HEK293 (cell line): Measurements from ENCODE around the gene HOXB9.

Experiments
- CTCF ChIA-PET: fragments of 350-600 bp; formaldehyde crosslinking; extraction: SDS; loops from one replicate; lab custom pipeline; 2021; ENCODE audit warnings: antibody characterized with exemption; lab: Yijun Ruan, JAX
- POLR2A ChIA-PET: fragments of 300-600 bp; formaldehyde crosslinking; extraction: SDS; loops from one replicate; lab custom pipeline; 2020; ENCODE audit warnings: antibody characterized with exemption, inconsistent platforms; lab: Yijun Ruan, JAX
- H3K27ac ChIP-seq: fragments of 200-500 bp; sonication (Bioruptor generic); 2 replicates; pipeline ENCODE4 v1.5.1; 2014; ENCODE audit warnings: low read depth, low read length, control low read depth, inconsistent platforms; ENCODE audit errors: extremely low read depth
- H3K36me3 ChIP-seq, 2 experiments: fragments of 200-500 bp in 1 of 2; sonication (Bioruptor generic) in 1 of 2; 1 replicate in 1 of 2; 2 replicates in 1 of 2; pipeline ENCODE4 v1.5.1; 2014 to 2017; ENCODE audit warnings: inconsistent platforms in 2 of 2, low read length in 2 of 2; ENCODE audit not compliant: control insufficient read depth in 2 of 2, insufficient read depth in 1 of 2
- H3K4me1 ChIP-seq: fragments of 200-500 bp; sonication (Bioruptor generic); 2 replicates; pipeline ENCODE4 v1.5.1; 2014; ENCODE audit warnings: mild to moderate bottlenecking, low read length, inconsistent platforms; ENCODE audit not compliant: control insufficient read depth, insufficient read depth
- H3K4me3 ChIP-seq: 2 replicates; pipeline ENCODE4 v1.5.1; 2011; ENCODE audit warnings: low read depth, mild to moderate bottlenecking, control low read depth, low read length, moderate library complexity
- H3K9me3 ChIP-seq: fragments of 200-500 bp; sonication (Bioruptor generic); 2 replicates; pipeline ENCODE4 v1.5.1; 2014; ENCODE audit warnings: low read depth, low read length, inconsistent platforms; ENCODE audit not compliant: control insufficient read depth, insufficient read depth
- BCL11A ChIP-seq: fragments of 450-650 bp; formaldehyde crosslinking; IDR thresholded peaks from 2 replicates; pipeline ENCODE4 v1.5.1; 2016; ENCODE audit warnings: low read depth, missing biosample characterization, missing genetic modification characterization
- EGR2 ChIP-seq: fragments of 450-650 bp; formaldehyde crosslinking; IDR thresholded peaks from 2 replicates; pipeline ENCODE4 v1.5.1; 2016; ENCODE audit warnings: low read depth, missing biosample characterization, missing genetic modification characterization
- GLIS1 ChIP-seq: fragments of 450-650 bp; formaldehyde crosslinking; IDR thresholded peaks from 2 replicates; pipeline ENCODE4 v1.5.1; 2016; ENCODE audit warnings: missing biosample characterization, missing genetic modification characterization
- PBX3 ChIP-seq: sonication (generic); formaldehyde crosslinking; IDR thresholded peaks from 2 replicates; pipeline ENCODE4 v1.8.1; 2022; ENCODE audit warnings: mild to moderate bottlenecking, moderate library complexity, missing genetic modification reagents
- SP7 ChIP-seq: fragments of 450-650 bp; formaldehyde crosslinking; IDR thresholded peaks from 2 replicates; pipeline ENCODE4 v1.5.1; 2016; ENCODE audit warnings: missing biosample characterization, missing genetic modification characterization
- TCF7L2 ChIP-seq: IDR thresholded peaks from 2 replicates; pipeline ENCODE4 v1.6.1; 2011; ENCODE audit warnings: low read depth, mild to moderate bottlenecking, inconsistent platforms, low read length, moderate library complexity, borderline replicate concordance
- ZBTB20 ChIP-seq: fragments of 450-650 bp; formaldehyde crosslinking; IDR thresholded peaks from 2 replicates; pipeline ENCODE4 v1.5.1; 2016; ENCODE audit warnings: missing biosample characterization, missing genetic modification characterization
- ZNF121 ChIP-seq: fragments of 450-650 bp; formaldehyde crosslinking; IDR thresholded peaks from 2 replicates; pipeline ENCODE4 v1.5.1; 2016; ENCODE audit warnings: missing biosample characterization, missing genetic modification characterization
- ZNF148 ChIP-seq: fragments of 450-650 bp; formaldehyde crosslinking; IDR thresholded peaks from 2 replicates; pipeline ENCODE4 v1.5.0; 2017; ENCODE audit warnings: missing biosample characterization, missing genetic modification characterization, borderline replicate concordance
- ZNF202 ChIP-seq: fragments of 450-650 bp; formaldehyde crosslinking; IDR thresholded peaks from 2 replicates; pipeline ENCODE4 v1.5.1; 2016; ENCODE audit warnings: missing biosample characterization, missing genetic modification characterization, borderline replicate concordance
- ZNF221 ChIP-seq: fragments of 450-650 bp; formaldehyde crosslinking; IDR thresholded peaks from 2 replicates; pipeline ENCODE4 v1.5.1; 2017; ENCODE audit warnings: missing biosample characterization, missing genetic modification characterization, borderline replicate concordance
- ZNF274 ChIP-seq, 2 experiments: fragments of 200-500 bp in 1 of 2; fragments of 450-650 bp in 1 of 2; sonication (Bioruptor generic) in 1 of 2; formaldehyde crosslinking in 1 of 2; IDR thresholded peaks; 2 replicates each; pipeline versions ENCODE4 v1.5.1 to v1.6.1; 2014 to 2016; ENCODE audit warnings: borderline replicate concordance in 1 of 2, inconsistent platforms in 1 of 2, low read length in 1 of 2, missing biosample characterization in 1 of 2, missing genetic modification characterization in 1 of 2
- ZNF341 ChIP-seq: fragments of 450-650 bp; formaldehyde crosslinking; IDR thresholded peaks from 2 replicates; pipeline ENCODE4; 2016; ENCODE audit warnings: low read depth, missing biosample characterization, missing genetic modification characterization
- ZNF394 ChIP-seq: fragments of 450-650 bp; formaldehyde crosslinking; IDR thresholded peaks from 2 replicates; pipeline ENCODE4 v1.5.1; 2016; ENCODE audit warnings: missing biosample characterization, missing genetic modification characterization, mild to moderate bottlenecking, moderate library complexity, borderline replicate concordance
- ZNF513 ChIP-seq: fragments of 450-650 bp; IDR thresholded peaks from 2 replicates; pipeline ENCODE4 v1.5.1; 2018; ENCODE audit warnings: missing biosample characterization, missing genetic modification characterization
- ZNF555 ChIP-seq: fragments of 450-650 bp; formaldehyde crosslinking; conservative IDR thresholded peaks from 2 replicates; pipeline ENCODE4 v1.5.1; 2017; ENCODE audit warnings: missing biosample characterization, mild to moderate bottlenecking, missing genetic modification characterization, inconsistent platforms
- ZNF561 ChIP-seq: fragments of 450-650 bp; IDR thresholded peaks from 2 replicates; pipeline ENCODE4 v1.5.1; 2018; ENCODE audit warnings: missing biosample characterization, missing genetic modification characterization, borderline replicate concordance
- ZNF571 ChIP-seq: fragments of 450-650 bp; formaldehyde crosslinking; IDR thresholded peaks from 2 replicates; pipeline ENCODE4 v1.5.0; 2017; ENCODE audit warnings: missing biosample characterization, missing genetic modification characterization
- ZNF626 ChIP-seq: fragments of 450-650 bp; sonication (Bioruptor Pico); formaldehyde crosslinking; IDR thresholded peaks from 2 replicates; pipeline ENCODE4 v1.5.1; 2018; ENCODE audit warnings: missing biosample characterization, missing genetic modification characterization, inconsistent platforms
- ZNF664 ChIP-seq: fragments of 450-650 bp; formaldehyde crosslinking; IDR thresholded peaks from 2 replicates; pipeline ENCODE4 v1.5.1; 2016; ENCODE audit warnings: missing biosample characterization, missing genetic modification characterization
- ZNF692 ChIP-seq: fragments of 450-650 bp; formaldehyde crosslinking; IDR thresholded peaks from 2 replicates; pipeline ENCODE4 v1.5.1; 2016; ENCODE audit warnings: missing biosample characterization, missing genetic modification characterization
- ZNF768 ChIP-seq: fragments of 450-650 bp; formaldehyde crosslinking; IDR thresholded peaks from 2 replicates; pipeline ENCODE4 v1.5.1; 2018; ENCODE audit warnings: missing biosample characterization, mild to moderate bottlenecking, missing genetic modification characterization
- ZNF777 ChIP-seq: fragments of 450-650 bp; formaldehyde crosslinking; IDR thresholded peaks from 2 replicates; pipeline ENCODE4 v1.5.1; 2017; ENCODE audit warnings: missing biosample characterization, missing genetic modification characterization, borderline replicate concordance
- ZNF837 ChIP-seq: fragments of 450-650 bp; formaldehyde crosslinking; IDR thresholded peaks from 2 replicates; pipeline ENCODE4 v1.5.1; 2016; ENCODE audit warnings: missing biosample characterization, missing genetic modification characterization
- ZSCAN4 ChIP-seq: fragments of 450-650 bp; formaldehyde crosslinking; IDR thresholded peaks from 2 replicates; pipeline ENCODE4 v1.5.1; 2017; ENCODE audit warnings: missing biosample characterization, missing genetic modification characterization
- ZSCAN5A ChIP-seq: fragments of 450-650 bp; formaldehyde crosslinking; IDR thresholded peaks from 2 replicates; pipeline ENCODE4 v1.5.1; 2016; ENCODE audit warnings: missing biosample characterization, missing genetic modification characterization

Gene HOXB9

GRCh38 chr17:48646183-48647102, 20.3 kb upstream of the HOXB9 start:
- Histone ChIP-seq H3K27ac (peak overlapping the region; percentile 93), H3K4me3 (peak overlapping the region; percentile 80), H3K9me3 (no peaks in the 10 kb centered on the region), H3K36me3 (peaks cover 0 to 20% of the 10 kb centered on the region in 2 experiments; a peak in 1 of 3 replicates), H3K4me1 (peaks cover 6% of the 10 kb centered on the region)
- CTCF ChIA-PET: interaction anchor here (0.6 to 1.6 kb wide), 5 partner anchors 10 to 383 kb away, joined by 3 to 6 read pairs (median 3); no protein-coding TSS in a partner anchor
- POLR2A ChIA-PET: interaction anchor here (0.6 to 3.5 kb wide), 8 partner anchors 10 to 349 kb away, joined by 3 to 23 read pairs (median 4); partner anchors contain the start of gene HOXB9
- no peak; the same call in 1 of the 2 replicates for TF ChIP-seq ZNF692 (tag by site-specific recombination)
- peak; percentile 21; the same call in 1 of the 2 replicates for TF ChIP-seq TCF7L2
- no peak for TF ChIP-seq ZNF341
- TF ChIP-seq EGR2 (tag by site-specific recombination): peak; percentile 94
- no peak for TF ChIP-seq ZNF148 (tag by site-specific recombination)
- TF ChIP-seq ZNF768: no peak
- peak; percentile 72; the same call in 1 of the 2 replicates for TF ChIP-seq ZNF394 (tag by site-specific recombination)
- no peak for TF ChIP-seq ZSCAN5A
- no peak for TF ChIP-seq ZNF274 (IDR thresholded peaks at IDR 0.05; ENCODE audit: low read length)
- no peak for TF ChIP-seq ZNF274 (tag by site-specific recombination; IDR thresholded peaks at IDR 0.05; ENCODE audit: borderline replicate concordance)
- peak; percentile 65; the same call in 1 of the 2 replicates for TF ChIP-seq SP7 (tag by site-specific recombination)
- TF ChIP-seq ZNF121 (tag by site-specific recombination): 0 out of 2 replicates have a peak, but pooled peaks have one; percentile 32
- TF ChIP-seq PBX3: peak; percentile 69; the same call in 1 of the 2 replicates
- no peak for TF ChIP-seq ZNF837
- no peak for TF ChIP-seq ZNF202 (tag by site-specific recombination)
- TF ChIP-seq ZBTB20 (tag by site-specific recombination): peak; percentile 97
- TF ChIP-seq ZNF221 (tag by site-specific recombination): no peak
- no peak for TF ChIP-seq ZNF664
- TF ChIP-seq ZSCAN4: no peak
- TF ChIP-seq GLIS1 (tag by site-specific recombination): peak; percentile 85; the same call in 1 of the 2 replicates
- TF ChIP-seq ZNF571 (tag by site-specific recombination): no peak
- TF ChIP-seq ZNF555 (tag by site-specific recombination): no peak
- TF ChIP-seq ZNF777 (tag by site-specific recombination): peak; percentile 96
- no peak for TF ChIP-seq BCL11A
- no peak for TF ChIP-seq ZNF561 (tag by site-specific recombination)
- TF ChIP-seq ZNF626: no peak
- TF ChIP-seq ZNF513 (tag by site-specific recombination): peak; percentile 8; the same call in 1 of the 2 replicates
